Stimulated activated CD4-positive, alpha-beta T cell treated with anti-CD3 and anti-CD28 coated beads, Interleukin-1b, Interleukin-23, amount 100 ng/mL, for 24 hours (primary cell): ENCODE measurements around the gene IGFBP5.

Experiments
- DNase-seq, 4 experiments: peaks; one replicate each; pipeline ENCODE4 v3.0.0-alpha.2; 2020; ENCODE audit warnings: low read depth in 4 of 4, low spot score in 1 of 4

The IGFBP5 gene

DNA sequence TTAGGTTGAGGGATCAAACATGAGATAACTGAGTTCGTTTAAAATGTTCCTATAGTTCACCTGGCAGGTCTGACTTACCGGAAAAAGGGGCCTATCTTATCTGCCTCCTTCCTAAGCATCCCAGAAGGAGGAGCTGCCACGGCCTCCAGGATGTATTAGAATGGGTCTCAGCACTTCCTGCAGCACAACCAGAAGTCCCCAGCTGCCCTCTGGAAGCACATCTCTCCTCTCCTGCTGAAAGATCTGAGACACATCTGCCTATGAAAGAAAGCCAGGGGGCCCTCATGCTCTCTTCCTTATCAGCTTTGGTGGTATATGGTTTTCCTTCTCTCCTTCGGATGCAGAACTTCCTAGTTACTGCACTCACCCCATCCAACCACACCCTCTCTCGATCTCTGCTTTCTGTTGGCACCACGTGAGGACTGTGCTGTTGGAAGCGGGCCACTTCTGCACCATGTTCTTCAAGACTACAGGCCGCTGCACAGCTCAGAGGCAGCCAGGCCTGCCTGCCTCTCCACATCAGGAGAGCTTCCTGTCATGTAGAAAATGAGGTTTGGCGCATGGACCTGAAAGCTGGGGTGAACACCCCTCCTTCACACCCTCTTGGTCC lies 6.5 kb downstream of the IGFBP5 start:
- no peak for DNase-seq

DNA sequence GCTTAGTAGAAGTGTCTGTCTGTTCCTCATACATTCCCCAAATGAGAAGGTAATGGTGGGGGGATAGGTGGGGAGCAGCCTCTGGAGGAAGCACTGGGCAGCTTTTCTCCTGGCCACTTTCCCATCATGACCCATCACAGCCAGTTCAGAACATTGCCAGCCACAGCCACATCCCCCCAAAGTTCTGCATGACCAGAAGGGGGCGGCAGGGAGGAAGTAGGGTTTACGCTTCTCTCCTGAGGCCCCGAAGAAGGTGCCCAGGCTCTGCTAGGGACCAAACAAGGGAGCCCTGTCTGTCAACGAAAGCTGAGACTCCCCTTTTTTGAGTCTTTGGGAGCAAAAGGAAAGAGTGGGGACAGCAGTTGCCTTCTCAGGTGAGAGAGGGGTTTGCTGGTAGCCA lies 7.7 kb downstream of the IGFBP5 start:
- no peak for DNase-seq

DNA sequence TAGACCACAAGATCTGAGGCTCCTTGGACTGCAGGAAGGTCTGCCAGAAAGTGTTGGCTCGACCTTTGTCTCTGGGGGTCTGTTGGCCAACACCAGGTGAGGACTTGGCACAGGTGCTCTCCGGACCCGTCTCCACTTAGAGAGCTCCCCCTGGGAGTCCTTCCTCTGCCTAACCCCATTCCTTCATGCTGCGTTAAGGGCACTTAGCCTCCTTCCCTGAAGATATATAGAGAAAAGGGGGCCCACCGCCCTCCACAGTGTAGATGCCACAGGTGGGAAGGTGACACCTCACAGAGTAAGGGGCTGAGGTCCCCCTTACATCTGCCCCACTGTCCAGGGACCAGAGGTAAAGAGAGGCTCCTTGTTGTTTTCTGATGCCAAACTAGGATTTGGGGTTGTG lies 8.2 kb downstream of the IGFBP5 start:
- no peak for DNase-seq

DNA sequence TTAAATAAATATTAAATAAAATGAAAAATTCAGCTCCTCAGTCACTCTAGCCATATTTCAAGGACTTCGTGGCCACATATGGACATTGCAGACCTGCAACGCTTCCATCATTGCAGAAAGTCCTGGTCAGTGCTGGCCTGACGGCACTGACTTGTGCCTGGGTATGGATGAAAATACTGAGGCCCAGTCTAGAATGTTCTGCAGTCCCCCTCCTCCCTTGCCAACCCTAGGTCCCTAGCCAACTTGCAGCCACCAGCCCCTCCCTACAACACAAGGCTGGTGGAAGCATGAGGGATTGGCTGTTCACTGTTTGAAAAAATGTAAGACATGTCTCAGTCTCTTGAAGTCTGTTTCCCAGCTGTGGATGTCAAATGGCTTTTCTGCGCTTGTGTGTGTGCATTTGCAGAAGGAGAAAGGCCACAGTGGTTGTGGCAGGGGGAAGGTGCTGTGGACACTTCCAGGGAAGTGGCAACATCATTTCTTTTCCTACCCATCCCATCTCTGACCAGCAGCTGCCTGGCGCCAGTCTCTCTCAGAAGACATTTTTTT lies 9.9 kb downstream of the IGFBP5 start:
- DNase-seq, result no peak

DNA sequence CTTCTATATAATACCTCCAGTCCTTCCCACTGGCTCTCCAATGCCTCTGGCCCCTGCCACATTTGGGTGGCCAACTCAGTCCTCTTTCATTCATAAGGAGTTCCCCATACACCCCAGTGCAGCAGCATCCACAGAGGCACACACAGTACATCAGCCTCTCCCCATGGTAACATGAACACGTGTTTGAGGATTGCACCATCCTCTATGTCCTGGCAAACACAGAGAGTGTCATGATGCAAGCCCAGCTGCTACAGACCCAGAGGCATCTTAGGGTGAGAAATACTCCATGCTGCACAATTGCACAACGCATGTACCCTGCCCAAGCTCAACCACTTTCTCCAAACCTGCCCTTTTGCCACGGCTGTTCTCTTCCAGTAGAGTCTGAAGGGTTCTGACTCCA lies 11.5 kb downstream of the IGFBP5 start:
- DNase-seq, result no peak

DNA sequence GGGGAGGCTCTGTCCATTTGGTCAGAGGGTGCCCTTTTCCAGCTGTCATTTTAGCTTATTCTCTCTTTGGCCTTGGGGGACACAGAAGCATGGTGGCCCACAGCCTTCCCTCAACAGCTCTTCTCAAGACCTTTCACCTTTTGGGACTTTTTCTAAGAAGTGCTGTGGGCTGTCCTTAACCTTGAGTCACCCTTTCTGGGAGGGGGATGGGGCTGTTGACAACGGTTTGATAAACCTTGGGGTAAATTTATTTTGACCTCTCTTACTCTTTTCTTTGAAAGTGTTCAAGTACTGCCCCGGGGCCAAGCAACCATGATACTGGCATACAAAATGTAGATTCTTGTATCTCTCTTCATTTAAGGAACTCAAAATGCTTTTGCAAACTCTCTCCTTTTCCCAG lies 13.7 kb downstream of the IGFBP5 start:
- no peak for DNase-seq

DNA sequence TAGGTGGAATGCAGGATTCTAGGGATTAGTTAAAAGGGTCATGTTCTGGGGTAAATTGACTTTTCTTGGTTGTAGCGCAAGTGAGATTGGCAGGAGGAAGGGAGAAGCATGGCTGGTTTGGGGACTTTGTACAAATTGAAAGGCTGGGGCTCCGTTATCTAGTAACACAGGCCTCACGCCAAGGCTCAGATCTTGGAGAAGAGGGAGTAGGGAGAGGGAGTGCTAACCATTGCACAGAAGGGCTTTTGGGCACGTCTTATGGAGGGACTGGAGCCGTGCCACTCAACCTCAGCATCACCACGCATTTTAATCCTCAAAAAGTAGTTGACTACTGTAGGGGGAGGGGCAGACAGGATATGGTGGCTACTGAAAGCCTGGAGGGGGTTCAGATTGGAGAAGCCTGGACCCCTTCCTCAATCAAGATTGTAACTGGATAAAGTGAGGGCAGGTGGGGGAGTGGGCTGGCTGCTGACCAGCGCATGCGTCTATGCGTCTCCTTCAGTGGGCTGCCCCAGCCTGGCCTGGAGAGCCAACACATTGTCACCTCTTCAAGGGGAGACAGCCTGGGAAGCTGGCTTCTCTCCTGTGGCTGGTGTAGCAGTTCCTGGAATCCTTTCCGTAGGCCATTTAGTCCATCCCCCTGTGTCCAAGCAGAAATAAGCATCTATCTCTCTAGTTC lies 14.3 kb downstream of the IGFBP5 start:
- DNase-seq, result no peak

DNA sequence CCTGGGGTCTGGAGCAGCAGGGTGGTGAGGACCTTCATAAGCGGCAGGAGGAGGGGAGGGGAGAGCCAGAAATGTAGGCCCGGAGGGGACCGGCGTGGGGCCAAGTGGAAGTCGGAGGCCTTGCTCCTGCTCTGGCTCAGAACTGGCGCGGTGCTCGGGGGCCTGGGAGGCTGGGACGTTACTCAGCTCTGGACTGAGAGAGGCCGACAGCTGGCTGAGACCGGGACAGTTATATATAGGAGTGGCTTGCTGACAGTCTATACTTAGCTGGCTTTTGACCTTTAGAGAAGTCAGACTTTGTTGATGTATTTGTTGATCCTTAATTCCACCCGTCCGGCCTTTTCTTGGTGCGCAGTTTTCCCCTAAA lies 15.7 kb downstream of the IGFBP5 start:
- DNase-seq, result no peak

DNA sequence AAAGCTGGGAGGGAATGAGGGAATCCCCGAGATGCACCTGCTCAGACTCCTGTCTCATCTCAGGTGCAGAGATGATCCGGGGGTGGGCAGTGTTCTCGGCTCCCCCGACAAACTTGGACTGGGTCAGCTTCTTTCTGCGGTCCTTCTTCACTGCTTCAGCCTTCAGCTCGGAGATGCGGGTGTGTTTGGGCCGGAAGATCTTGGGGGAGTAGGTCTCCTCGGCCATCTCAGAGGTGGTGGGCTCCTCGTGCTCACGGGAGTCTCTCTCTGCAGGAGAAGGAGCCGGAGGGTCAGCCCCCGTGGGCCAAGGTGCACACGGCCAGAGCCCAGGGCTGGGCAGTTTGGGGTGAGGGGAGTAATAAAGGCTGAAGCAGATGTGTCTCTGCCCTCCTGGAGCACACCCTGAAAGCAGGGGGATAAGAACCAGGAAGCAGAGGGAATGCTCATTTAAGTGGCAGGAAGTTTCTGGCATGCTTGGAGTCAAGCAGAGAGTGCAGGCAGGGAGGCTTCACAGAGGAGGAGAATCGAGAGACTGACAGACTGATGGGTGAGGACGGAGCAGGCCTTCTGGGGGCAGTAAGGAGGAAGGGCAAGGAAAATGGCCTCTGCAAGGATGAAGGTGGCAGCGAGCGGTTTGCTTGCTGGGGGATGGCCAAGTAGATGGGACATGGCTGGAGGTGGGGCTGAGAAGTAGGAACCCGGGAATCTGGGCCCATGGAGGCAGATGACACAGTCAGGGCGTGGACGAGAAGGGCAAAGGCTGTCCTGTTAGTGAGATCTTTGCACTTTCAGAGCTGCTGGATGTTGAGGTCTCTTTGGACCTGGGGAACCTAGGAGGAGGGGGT lies 16.3 kb downstream of the IGFBP5 start:
- no peak for DNase-seq

DNA sequence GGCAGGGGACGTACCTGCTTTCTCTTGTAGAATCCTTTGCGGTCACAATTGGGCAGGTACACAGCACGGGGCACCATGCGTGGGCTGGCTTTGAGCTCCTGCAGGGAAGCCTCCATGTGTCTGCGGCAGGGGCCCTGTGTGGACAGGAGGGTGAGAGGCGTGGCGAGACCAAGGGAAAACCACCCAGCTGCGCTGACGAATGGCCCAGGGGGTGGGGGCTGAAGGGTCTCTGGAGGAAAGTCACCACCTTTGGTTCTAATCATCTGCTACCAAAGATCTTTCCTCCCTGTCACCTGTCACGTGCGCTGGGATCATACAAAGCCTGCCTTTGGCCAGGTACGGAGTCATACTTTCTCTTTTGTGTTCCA lies 17.3 kb downstream of the IGFBP5 start:
- DNase-seq, result no peak

DNA sequence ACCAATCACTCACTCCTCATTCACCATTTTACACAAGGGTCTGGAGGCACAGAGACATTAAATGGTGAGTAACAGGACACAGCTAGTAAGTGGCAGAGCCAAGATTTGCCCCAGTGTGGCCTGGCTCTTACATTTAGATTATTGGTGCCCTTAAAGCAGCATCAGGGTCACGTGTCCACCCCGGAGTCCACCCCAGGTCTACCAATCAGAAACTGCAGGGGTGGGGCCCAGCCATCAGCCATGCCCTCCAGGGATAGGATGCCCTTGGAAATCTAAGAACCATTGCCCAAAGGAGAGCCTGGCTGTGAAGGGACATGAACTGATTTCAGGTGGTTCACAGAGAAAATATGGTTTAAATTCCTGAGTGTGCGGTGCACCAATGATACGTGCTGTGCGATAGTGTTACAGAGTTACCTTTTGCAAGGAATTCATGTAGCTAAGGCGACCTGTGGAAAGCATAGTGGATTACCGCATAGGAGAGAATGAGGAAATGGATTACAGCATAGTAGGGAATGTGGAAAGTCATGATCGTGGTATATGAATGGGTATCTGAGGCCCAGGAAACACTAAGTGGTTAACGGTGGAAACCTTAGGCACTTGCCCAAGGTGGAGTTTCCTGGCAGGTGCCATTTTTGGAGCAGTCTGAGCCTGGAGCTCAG lies 17.8 kb downstream of the IGFBP5 start:
- DNase-seq, result no peak

DNA sequence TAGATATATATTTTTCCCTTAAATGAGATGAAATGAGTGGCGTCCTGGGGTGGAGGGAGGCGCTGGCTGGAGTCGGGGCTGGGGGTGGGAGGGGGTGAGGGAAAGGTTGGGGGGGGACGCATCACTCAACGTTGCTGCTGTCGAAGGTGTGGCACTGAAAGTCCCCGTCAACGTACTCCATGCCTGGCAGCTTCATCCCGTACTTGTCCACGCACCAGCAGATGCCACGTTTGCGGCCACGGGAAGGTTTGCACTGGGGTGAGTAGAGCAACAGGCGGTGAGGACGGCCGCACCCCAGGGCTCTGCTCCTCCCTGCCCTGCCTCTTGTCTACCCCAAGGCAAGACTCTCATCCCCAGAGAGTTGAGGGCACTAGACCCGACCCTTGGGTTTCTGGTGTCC lies 18.7 kb downstream of the IGFBP5 start:
- DNase-seq, result no peak

DNA sequence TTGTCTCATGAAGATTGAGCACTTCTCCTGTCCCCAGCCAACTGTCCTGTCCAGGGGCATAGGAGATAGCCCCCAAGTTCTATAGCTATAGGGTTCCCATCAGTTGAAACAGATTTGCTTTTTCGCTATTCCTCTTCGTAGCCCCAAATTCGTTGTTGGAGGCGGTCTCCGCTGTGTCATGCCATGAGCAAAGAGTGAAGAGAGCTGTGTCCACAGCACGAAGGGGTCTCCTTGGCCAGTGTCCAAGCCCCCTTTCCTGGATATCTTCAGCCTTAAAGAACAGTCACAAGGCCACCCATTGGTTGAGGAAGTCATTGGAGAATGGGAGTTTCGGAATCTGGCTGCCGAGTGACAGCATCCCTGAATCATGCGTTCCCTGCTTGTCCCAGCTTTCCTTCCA lies 21.0 kb downstream of the IGFBP5 start:
- no peak for DNase-seq

DNA sequence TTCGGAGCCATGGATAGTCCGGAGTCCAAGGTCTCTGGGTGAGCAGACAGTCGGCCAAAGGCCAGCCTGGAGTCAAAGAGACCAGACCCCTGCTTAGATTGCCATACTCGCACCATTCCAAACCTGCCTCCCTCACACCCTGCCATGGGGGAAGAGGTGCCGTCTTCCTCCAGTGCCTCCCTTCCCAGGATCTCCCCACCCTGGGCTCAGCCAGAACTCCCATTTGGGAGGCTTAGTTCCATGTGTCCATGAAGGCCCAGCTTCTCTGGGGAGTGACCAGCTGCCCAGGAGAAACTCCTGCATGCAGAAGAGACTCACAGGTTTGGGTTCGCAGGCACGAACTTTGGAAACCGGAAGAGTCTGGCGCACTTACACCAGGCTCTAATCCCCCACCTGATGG lies 21.7 kb downstream of the IGFBP5 start:
- no peak for DNase-seq

DNA sequence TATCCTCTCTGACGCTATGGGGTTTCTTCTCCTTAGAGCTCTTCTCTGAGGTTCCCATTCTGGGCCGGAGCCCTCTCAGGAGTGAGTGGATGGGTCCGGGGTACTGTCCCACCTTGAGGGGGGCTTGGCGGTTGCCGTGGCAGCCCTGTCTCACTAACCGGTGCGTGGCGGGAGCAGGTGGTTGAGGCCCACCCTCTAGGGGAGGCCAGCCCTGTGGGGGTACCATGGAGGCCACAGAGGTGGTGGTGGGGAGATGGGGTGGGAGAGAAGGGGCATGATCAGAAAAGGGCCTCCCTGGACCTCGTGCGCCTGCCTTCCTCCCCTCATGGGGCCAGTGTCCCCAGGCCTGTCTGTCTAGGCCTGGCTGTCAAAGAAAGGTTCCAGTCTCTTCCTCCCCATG lies 22.3 kb downstream of the IGFBP5 start:
- DNase-seq, result no peak

DNA sequence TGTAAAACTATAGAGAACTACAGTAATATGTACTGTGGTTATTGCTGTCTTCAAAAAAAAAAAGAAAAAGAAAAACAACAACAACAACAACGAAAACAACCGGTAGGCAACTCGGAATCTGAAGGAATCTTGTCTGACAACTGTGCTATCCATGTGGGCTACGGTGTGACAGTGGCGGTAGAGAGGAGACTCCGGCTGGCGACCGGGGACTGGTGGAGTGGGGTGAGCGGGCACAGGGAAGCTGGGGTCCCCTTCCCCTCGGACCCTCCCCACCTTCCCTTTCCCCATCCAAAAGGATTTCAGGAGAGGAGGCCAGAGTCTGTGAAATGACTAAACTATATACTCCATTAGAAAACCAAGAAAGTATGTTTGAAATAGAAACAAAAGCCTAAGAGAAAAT lies 22.9 kb downstream of the IGFBP5 start:
- DNase-seq, result no peak

DNA sequence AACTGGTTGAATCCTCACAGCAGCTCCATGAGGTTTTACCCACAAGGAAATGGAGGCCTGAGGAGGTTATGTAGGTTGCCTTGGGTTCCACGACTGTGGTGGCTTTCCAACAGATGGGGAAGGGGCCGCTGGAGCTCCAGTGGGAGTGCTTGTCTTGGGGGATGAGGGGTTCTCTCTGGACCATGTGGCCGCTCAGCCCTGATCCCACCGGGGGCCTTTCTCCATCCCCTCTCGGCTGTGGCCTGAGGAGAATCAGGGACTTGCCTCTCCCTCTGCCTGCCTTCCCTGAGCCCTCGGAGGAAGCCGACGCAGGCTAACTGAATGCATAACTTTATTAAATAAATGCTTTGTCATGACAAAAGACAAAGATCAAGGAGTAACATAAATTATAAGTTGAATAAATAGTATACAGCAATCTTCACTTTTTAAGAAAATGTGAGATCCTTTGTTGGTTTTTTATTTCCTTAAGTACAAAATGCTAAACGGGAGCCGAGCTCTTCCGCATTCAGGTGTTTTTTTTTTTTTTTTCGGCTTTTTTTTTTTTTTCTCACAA lies 23.5 kb downstream of the IGFBP5 start:
- no peak for DNase-seq

DNA sequence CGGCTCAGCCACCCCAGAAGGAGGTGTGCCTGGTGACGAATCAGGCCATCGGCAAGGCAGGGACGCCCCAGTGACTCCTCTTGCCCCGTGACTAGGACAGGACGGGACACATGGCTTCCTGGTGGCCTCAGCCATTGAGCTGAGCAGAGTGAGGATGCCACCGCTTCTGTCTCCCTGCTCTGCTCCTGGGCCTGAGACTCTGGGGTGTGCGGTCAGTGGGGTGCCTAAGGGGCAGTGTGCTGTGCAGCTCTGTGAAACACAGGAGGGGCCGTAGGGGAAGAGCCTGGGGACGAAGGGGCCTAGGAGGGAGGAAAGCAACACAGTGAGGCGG lies 24.3 kb downstream of the IGFBP5 start:
- DNase-seq, result no peak

DNA sequence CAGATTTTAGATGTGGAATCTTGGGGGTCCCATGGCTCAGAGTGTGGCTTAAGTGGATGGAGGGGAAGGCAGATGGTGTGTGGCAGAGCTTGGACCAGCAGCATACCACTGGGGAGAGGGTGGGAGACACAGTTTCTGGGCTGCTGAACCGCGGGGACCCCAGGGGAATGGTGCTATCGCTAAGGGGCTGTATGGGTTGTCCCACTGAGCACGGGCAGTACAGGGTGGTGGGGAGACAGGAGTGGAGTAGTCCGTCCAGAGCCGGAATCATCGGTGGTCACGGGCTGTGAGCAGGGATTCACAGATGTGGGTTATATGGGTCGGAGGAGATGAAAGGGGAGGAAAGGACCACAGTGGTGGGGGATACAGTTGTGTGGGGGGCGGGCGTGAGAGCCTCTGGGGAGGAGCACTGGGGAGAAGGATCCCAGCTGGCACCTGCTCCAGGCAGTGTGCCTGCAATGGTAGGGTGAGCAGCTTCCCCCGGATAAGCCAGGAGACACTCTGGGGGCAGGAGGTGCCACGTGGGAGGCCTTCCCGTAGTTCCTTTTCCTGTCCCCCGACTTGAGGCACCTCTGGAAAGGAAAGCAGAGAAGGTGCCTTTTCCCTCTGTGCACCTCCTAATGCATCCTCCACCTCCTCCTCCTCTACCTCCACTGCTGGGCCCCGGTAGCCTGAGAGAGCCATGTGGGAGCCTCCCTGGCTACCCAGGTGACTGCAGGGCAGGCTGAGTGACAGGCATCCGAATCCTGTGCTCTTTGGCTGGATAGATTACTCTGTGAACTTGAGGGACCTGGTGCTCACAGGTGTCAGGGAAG lies 24.9 kb downstream of the IGFBP5 start:
- DNase-seq, result no peak

DNA sequence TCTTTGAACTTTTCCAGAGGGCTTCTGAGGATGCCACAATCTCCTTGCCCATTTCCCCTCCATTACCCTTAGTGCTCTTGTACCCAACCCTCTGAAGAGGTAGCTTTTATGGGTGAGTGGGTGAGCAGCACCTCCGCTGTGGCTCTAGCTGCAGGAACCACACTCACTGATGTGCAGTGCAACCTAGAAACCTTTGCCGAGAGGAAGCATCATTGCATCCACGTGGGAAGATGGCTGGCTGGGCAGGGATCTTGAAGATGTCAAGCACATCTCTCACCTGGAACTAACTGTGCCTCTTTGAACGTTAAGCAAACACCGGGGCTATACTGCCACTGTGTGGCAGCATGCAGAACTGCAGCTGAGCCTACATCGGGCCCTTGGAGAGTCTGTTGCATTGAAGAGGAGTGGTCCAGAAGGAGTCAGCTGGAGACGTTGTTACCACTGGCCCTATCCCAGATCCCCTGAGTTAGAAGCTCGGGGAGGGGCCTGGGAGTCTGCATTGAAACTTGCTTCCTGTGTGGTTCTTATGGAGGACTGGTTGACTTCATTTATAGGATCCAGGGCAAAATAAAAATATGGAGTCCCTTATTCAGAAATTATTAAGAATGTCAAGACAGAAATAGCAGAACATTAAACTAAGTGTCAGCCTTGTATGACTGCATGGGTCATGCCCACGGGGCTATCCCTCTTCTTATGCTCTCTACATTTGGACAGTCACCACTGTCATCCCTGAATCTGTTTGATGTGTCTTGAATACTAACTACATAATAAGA lies 28.7 kb downstream of the IGFBP5 start:
- peak; percentile 31 to 48 (median 40) for DNase-seq
